Subcutaneous adipose tissue (tissue), 4 donors: ENCODE data around the gene PSMB10. TPM values are rescaled to one million over a fixed set of nuclear protein-coding genes. Genes with fewer than 3 reads are reported as not detected.

ENCODE experiments used
- CTCF ChIP-seq: fragments of 450-650 bp; IDR thresholded peaks from one replicate; pipeline ENCODE4 v1.5.1; 2016; ENCODE audit warnings: low read depth, mild to moderate bottlenecking, control low read depth, antibody characterized with exemption, moderate library complexity
- total RNA-seq, 4 donors: library from RNA; depleted of rRNA; stranded (reverse); fragments of >200 nt; gene quantifications; one replicate each; pipeline ENCODE4 v1.1.0, GENCODE V29; 2016

The PSMB10 gene
- total RNA-seq, 4 donors from 2014 or later = 10.3 to 45.8 (median 39.9) TPM

GRCh38 chr16:67939507-67940445 lies 3.1 kb upstream of the PSMB10 start:
- no peak for TF ChIP-seq CTCF

- TF ChIP-seq CTCF = no peak
Observed at GRCh38 chr16:67936880-67937605, 393 bp upstream of the PSMB10 start.

GRCh38 chr16:67935402-67936123 lies 1.1 kb downstream of the PSMB10 start:
- TF ChIP-seq CTCF = no peak

GRCh38 chr16:67935101-67935401 lies 1.6 kb downstream of the PSMB10 start:
- TF ChIP-seq CTCF = no peak

- TF ChIP-seq CTCF = no peak
Observed at GRCh38 chr16:67934306-67935100, 2.1 kb downstream of the PSMB10 start.

GRCh38 chr16:67933805-67934204 lies 2.8 kb downstream of the PSMB10 start:
- TF ChIP-seq CTCF = no peak
